ENCODE results near the gene FECH.

The FECH gene

DNA sequence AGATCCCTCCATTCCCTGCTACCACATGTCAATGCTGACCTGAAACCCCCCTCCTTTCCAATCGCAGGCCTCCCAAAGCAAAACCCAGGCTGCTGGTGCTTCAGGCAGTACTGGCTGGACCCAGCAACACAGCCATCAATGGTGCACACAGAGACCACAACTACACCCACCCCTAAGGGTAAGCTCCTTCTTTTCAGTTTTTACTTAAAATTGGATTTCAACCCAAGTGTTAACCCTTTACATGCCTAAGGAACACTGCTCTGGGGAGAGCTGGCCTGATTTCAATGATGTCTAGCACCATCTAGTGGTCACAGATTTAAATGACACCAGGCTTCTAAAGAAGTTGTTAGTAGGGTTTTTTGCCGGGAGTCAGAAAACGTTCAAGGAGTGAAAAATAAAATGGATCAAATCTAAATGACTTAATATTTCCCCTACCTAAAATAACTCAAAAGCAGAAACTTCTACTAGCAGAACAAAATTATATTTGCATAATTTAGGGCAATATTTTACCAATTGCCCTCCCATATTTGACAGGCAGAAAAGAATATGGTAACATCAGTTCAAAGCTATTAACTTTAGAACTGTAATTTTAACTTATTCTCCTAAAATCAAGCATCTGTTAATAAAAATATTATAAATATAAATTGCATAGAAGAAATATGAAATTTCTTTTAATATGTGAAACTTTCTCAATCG is 24.6 kb downstream of the FECH start:
- FAIRE-seq (no peak), DNase-seq (ENCODE audit: insufficient read length, low spot score) (peak; percentile 25)
- no peak for TF ChIP-seq POLR2A (IDR thresholded peaks at IDR 0.05; ENCODE audit: low read depth, low read length)

DNA sequence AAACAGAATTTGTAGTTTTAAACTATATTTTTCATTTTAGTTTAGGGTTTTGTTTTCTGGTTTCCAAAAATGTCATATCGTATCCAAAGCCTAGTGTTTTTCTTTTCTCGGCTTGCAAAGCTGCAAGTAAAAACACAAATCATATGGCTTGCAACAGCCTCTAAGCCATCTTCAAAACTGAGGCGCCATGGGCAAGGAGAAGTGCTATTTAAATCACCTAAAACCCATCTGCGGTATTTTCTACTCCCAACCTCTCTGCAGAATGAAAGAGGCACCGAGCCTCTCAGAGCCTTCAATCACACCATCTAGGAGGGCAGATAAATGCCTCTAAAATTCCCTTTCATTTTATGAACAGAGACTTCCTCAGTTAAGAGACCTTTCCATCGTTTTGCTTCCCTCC is 25.2 kb downstream of the FECH start:
- TF ChIP-seq POLR2A (IDR thresholded peaks at IDR 0.05; ENCODE audit: low read depth, low read length), result no peak
- FAIRE-seq (no peak), DNase-seq (ENCODE audit: insufficient read length, low spot score) (no peak)

DNA sequence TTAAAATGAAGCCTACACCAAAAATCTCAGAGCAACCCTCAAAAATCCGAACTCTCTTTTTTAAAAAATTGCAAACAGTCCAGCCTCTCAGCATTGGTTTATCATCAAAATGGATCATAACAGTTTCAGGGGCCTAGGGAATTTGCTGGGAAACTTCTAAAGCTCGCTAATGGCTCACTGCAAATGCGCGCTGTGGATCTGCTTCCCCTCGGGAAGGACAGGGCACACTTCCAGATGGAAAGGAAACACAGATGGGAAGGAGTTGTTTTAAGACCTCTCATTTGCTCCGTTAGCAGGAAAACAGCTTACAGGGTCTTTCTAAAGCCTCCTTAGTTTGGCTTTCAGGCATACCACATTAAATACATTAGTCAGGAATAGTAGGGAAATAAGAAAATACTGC is 27.2 kb downstream of the FECH start:
- FAIRE-seq, result no peak
- DNase-seq (ENCODE audit: insufficient read length, low spot score), result no peak
- no peak for TF ChIP-seq POLR2A (IDR thresholded peaks at IDR 0.05; ENCODE audit: low read depth, low read length)

DNA sequence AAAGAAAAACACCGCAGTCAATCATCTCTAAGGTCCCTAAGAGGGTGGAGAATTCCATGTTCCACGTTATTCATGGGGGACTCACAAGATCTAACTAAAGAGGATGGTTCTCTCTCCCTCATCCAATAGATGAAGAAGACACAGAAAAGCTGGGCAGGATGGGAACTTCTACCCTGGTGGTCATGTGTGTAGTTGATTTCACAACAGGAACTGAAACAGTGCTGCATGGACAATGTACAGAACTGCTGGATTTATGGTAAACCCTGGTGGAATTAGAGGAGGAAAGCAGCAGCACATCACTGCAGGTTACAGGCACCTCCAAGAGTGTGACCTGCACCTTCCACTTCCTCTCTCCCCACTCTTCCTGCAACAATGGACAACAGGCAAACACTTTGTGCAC is 31.4 kb downstream of the FECH start:
- TF ChIP-seq POLR2A (IDR thresholded peaks at IDR 0.05; ENCODE audit: low read depth, low read length), result no peak
- no peak for FAIRE-seq
- no peak for DNase-seq (ENCODE audit: insufficient read length, low spot score)

DNA sequence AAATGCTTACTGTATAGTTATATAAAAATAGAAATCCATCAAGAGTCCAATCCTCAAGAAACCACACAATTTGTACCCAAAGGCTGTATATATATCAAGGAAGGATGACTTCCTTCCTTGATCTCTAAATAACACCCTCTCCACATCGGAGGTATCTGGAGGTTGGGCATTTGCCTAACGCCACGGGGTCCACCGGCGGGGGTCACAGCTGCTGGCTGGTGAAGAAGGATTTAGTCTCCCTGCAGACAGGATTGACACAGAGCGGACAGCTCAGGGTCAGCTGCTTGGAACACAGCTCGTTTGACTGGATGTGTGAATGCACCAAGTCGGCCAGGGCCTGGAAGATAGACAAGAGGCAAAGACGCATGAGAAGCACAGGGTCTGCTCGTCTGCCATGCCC is 36.0 kb downstream of the FECH start:
- FAIRE-seq (no peak), DNase-seq (ENCODE audit: insufficient read length, low spot score) (no peak)
- no peak for TF ChIP-seq POLR2A (IDR thresholded peaks at IDR 0.05; ENCODE audit: low read depth, low read length)

DNA sequence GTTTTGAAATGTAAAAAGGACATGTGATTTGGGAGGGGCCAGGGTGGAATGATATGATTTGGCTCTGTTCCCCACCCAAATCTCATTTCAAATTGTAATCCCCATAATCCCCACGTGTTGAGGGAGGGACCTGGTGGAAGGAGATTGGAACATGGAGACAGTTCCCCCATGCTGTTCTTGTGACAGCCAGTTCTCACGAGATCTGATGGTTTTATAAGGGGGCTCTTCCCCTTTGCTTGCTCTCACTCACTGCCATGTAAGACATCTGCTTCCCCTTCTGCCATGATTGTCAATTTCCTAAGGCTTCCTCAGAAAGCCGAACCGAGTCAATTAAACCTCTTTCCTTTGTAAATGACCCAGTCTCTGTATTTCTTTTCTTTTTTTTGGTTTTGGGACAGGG is 39.2 kb downstream of the FECH start:
- FAIRE-seq (no peak), DNase-seq (ENCODE audit: insufficient read length, low spot score) (no peak)
- TF ChIP-seq POLR2A (IDR thresholded peaks at IDR 0.05; ENCODE audit: low read depth, low read length), result no peak

DNA sequence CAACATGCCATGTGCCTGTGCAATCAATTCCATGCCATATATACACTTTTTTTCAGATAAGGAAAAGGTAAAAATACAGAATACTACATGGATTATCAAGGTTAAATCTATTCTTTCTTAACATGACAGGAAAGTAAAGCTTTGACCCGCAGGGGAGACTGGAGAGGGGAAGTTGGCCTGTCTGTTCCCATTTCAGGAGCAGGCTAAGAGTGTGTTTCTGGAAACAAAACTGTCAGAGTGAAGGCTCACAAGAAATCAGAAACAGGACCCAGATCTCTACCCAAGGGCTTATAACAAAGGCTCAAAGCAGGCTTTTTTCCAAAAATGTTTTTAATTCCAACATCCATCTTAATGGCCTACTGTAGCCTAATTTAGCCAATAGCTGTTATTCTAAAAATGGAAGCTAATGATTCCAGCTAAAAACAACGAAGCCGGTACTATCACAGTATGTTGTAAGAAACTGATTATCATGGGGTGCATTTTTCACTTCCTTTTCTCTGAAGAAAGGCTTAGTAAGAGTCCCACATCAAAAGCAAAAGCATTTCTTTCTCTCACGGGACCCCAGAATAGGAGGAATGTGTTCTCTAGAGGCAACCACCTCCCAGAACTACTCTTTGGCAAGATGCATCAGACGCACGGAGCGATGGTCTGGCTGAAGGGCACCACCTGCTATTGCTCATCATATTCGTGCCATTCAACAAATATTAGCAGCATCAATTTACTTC is 41.4 kb downstream of the FECH start:
- no peak for TF ChIP-seq POLR2A (IDR thresholded peaks at IDR 0.05; ENCODE audit: low read depth, low read length)
- FAIRE-seq (no peak), DNase-seq (ENCODE audit: insufficient read length, low spot score) (no peak)

DNA sequence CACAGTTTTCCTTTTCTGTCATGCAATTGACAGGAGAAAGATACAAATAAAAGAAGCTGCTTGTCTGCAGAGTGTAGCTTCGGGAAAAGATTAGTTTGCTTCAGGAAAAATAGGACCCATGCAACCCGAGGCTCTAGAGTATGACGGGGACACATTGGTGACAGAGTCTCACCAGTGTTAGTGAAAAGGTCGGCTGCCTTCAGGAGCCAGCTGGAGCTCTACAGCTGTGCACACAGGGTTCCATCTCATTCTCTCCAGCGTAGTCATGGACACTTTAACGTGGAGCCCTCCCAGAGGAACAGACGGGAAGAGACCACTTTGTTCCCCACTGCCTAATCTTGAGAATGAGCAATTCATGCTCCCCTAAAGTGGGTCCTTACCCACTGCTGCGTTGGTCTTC is 42.9 kb downstream of the FECH start:
- no peak for DNase-seq (ENCODE audit: insufficient read length, low spot score)
- no peak for TF ChIP-seq POLR2A (IDR thresholded peaks at IDR 0.05; ENCODE audit: low read depth, low read length)
- FAIRE-seq, result no peak

DNA sequence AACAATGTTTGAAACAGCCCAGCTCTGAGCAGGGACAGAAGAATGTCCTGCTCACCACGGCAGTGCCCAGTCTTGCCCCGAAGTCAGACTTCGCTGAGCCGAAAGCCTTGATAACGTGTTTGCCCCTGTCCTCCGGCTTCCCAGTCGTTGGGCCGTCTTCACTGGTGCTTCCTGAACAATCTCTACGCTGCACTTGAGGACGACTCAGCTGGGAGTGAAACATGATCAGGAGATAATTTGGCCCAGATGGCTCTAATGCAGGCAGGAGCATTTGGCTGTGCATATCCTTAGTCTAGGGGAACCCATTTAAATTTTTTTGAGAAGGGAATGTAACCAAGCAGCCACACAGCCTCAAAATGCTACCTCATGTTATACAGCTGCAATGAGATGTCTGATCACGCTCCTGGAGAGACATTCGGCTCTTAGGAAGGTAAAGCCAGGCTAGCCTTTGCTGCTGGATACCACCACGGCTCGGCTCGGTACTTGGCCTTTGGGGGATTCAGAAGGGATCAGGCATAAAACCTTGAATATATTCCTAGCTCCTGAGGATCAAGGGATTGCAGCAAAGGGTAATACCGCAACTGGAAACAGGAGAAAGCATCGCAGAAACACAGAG is 43.6 kb downstream of the FECH start:
- DNase-seq (ENCODE audit: insufficient read length, low spot score), result no peak
- FAIRE-seq, result no peak
- TF ChIP-seq POLR2A (IDR thresholded peaks at IDR 0.05; ENCODE audit: low read depth, low read length), result no peak

DNA sequence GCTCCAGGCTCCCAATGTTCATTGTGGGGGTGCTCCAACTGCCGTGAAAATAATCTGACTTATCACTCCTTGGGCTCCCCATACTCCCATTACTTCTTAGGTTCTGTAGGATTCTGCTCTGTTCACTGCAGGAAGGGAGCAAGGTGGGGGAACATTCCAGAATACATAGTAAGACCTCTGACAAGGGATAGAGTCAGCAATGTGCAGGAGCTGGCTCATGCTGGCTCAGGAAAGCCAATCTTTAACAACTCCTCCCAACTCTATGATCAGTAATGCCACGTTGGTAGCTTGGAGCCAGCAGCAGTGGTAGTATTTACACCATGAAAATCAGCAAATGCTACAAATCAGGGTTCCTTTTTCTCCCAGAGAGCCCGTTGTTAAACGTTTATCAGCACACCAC is 44.4 kb downstream of the FECH start:
- DNase-seq (ENCODE audit: insufficient read length, low spot score) (peak; percentile 6), FAIRE-seq (no peak)
- no peak for TF ChIP-seq POLR2A (IDR thresholded peaks at IDR 0.05; ENCODE audit: low read depth, low read length)

DNA sequence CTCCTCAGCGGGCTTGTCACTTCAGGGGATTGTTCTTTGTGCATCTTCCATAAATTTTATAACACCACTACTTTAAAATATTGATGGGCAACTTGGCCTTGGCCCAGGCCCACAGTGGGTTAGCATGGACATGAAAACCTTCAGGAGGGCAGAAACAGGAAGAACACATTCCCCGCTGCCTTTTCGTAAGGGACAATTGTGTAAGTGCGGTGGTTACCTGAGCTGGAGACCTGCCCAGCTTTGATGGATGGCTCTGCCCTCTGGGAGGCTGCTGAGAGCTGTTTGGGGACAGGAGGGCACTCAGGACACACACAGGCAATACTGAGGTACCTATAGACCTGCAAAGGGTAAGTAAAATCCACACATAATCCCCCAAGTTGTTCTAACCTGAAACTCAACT is 46.8 kb downstream of the FECH start:
- DNase-seq (ENCODE audit: insufficient read length, low spot score), result no peak
- FAIRE-seq, result no peak
- no peak for TF ChIP-seq POLR2A (IDR thresholded peaks at IDR 0.05; ENCODE audit: low read depth, low read length)

DNA sequence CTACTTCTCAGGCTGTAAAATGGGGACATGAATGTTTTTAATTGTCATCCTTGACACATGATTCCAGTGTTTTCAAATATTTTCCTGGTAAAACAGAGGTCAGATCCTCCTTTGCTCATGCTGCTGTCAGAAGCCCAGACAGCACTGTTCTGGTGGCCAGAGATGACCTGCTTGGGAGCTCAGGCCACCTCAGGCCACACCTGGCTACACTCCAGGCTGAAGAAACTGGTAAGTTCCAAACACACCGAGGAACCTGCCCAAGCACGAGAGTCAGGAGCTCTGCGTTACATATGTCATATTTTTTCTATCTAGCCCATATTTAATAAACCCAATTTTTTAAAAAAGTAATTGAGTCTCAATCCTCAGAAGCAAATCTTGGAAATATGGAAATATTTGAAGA is 47.9 kb downstream of the FECH start:
- DNase-seq (ENCODE audit: insufficient read length, low spot score), result no peak
- FAIRE-seq, result no peak
- TF ChIP-seq POLR2A (IDR thresholded peaks at IDR 0.05; ENCODE audit: low read depth, low read length), result no peak

DNA sequence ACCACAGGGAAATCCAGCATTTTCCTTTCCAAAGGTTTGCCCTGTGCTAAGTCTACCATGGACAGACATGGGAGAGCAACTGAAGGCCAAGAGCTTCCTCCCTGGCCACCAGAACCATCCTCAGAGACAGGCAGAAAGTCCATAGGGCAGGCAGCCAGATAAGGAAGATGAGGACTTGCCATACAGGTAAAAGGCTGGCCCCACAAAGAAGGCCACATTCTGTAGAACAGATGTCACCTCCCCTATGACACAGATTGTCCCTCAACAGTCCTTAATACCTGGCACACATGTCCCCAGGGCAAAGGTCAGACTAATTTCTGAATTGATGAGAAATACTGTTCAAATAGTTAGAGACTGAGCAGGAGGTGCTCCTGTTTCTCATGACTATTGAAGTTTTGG is 52.0 kb downstream of the FECH start:
- FAIRE-seq (no peak), DNase-seq (ENCODE audit: insufficient read length, low spot score) (no peak)
- TF ChIP-seq POLR2A (IDR thresholded peaks at IDR 0.05; ENCODE audit: low read depth, low read length), result no peak

DNA sequence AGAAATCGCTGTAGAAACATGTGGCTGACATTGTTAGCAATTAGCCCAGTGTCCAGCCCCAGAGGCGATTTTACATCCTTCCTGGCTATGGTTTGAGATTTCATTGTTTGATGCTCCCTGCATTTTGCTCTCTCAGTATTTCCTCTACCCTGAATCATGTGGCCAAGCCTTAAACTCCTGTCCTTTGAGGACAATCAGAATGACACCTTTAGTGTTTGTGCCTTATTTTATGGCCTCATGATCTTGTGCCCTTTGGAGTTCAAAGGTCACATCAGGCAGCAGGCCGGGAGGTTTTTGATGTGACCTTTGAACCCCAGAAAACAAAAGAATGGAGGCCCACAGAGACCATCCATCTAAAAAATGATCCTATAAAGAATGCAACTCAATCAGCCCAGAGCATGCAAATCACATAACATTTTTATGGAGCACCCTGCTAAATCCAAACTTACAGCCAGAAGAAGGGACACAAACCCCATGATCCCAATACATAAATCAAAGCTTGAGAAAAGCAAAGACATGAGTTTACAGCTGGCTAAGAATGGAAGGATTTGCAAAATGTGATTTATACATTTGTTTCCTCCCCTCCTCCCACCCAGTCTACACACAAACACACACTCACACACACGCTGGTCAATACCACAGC is 52.5 kb downstream of the FECH start:
- FAIRE-seq (no peak), DNase-seq (ENCODE audit: insufficient read length, low spot score) (no peak)
- TF ChIP-seq POLR2A (IDR thresholded peaks at IDR 0.05; ENCODE audit: low read depth, low read length), result no peak

All from H54 (cell line).